Activated T-cell treated with anti-CD3 and anti-CD28 coated beads, Interleukin-2, amount 50 U/mL, for 24 hours (primary cell): ENCODE measurements around the gene ATP1A1.

Source experiments
- DNase-seq: peaks from one replicate; pipeline ENCODE4 v3.0.0-alpha.2; 2020
- H3K27ac Mint-ChIP-seq: 2 replicates; pipeline ENCODE4 v1.8.0; 2020; ENCODE audit warnings: mild to moderate bottlenecking, mixed read lengths
- H3K27me3 Mint-ChIP-seq: 2 replicates; pipeline ENCODE4 v1.8.0; 2020; ENCODE audit warnings: mixed read lengths
- H3K36me3 Mint-ChIP-seq: 2 replicates; pipeline ENCODE4 v1.8.0; 2020; ENCODE audit warnings: low read depth, mixed read lengths
- H3K4me1 Mint-ChIP-seq: 2 replicates; pipeline ENCODE4 v1.8.0; 2020; ENCODE audit warnings: low read depth, mixed read lengths
- H3K4me3 Mint-ChIP-seq: 2 replicates; pipeline ENCODE4 v1.8.0; 2020; ENCODE audit warnings: mild to moderate bottlenecking, moderate library complexity, mixed read lengths
- H3K9me3 Mint-ChIP-seq: 2 replicates; pipeline ENCODE4 v1.8.0; 2020; ENCODE audit warnings: mixed read lengths

ATP1A1 gene

GRCh38 chr1:116334868-116335635, 38.0 kb upstream of the ATP1A1 start:
- Mint-ChIP-seq H3K9me3 (no peaks in the 10 kb centered on the region), H3K4me1 (peaks cover 24% of the 10 kb centered on the region), H3K36me3 (no peaks in the 10 kb centered on the region), H3K27me3 (no peaks in the 10 kb centered on the region), H3K27ac (no peak overlapping the region), H3K4me3 (no peak overlapping the region)
- no peak for DNase-seq

GRCh38 chr1:116335850-116336624, 37.0 kb upstream of the ATP1A1 start:
- no peak for DNase-seq
- H3K27ac Mint-ChIP-seq = no peak overlapping the region
- H3K36me3 Mint-ChIP-seq = no peaks in the 10 kb centered on the region
- no peak overlapping the region for H3K4me3 Mint-ChIP-seq
- peaks cover 20% of the 10 kb centered on the region for H3K4me1 Mint-ChIP-seq
- H3K27me3 Mint-ChIP-seq = no peaks in the 10 kb centered on the region
- no peaks in the 10 kb centered on the region for H3K9me3 Mint-ChIP-seq

- no peaks in the 10 kb centered on the region for H3K27me3 Mint-ChIP-seq
- no peak overlapping the region for H3K27ac Mint-ChIP-seq
- no peaks in the 10 kb centered on the region for H3K36me3 Mint-ChIP-seq
- H3K9me3 Mint-ChIP-seq = no peaks in the 10 kb centered on the region
- H3K4me1 Mint-ChIP-seq = peaks cover 23% of the 10 kb centered on the region
- H3K4me3 Mint-ChIP-seq = no peak overlapping the region
- DNase-seq = no peak
These were observed 35.6 kb upstream of the ATP1A1 start for GRCh38 chr1:116337398-116337797.

- Mint-ChIP-seq H3K27me3 (no peaks in the 10 kb centered on the region), H3K4me3 (no peak overlapping the region), H3K36me3 (no peaks in the 10 kb centered on the region), H3K27ac (no peak overlapping the region), H3K9me3 (no peaks in the 10 kb centered on the region), H3K4me1 (peaks cover 22% of the 10 kb centered on the region)
- no peak for DNase-seq
These were observed 34.6 kb upstream of the ATP1A1 start for GRCh38 chr1:116338400-116338799.

GRCh38 chr1:116340506-116341231, 32.4 kb upstream of the ATP1A1 start:
- H3K4me3 Mint-ChIP-seq = no peak overlapping the region
- no peak for DNase-seq
- no peak overlapping the region for H3K27ac Mint-ChIP-seq
- no peaks in the 10 kb centered on the region for H3K27me3 Mint-ChIP-seq
- no peaks in the 10 kb centered on the region for H3K9me3 Mint-ChIP-seq
- no peaks in the 10 kb centered on the region for H3K36me3 Mint-ChIP-seq
- peaks cover 28% of the 10 kb centered on the region for H3K4me1 Mint-ChIP-seq

GRCh38 chr1:116343019-116343418, 30.0 kb upstream of the ATP1A1 start:
- Mint-ChIP-seq H3K27ac (no peak overlapping the region), H3K4me1 (peaks cover 49% of the 10 kb centered on the region), H3K9me3 (no peaks in the 10 kb centered on the region), H3K36me3 (no peaks in the 10 kb centered on the region), H3K27me3 (no peaks in the 10 kb centered on the region), H3K4me3 (no peak overlapping the region)
- no peak for DNase-seq

GRCh38 chr1:116345011-116345410, 28.0 kb upstream of the ATP1A1 start:
- H3K4me3 Mint-ChIP-seq = no peak overlapping the region
- H3K4me1 Mint-ChIP-seq = peaks cover 62% of the 10 kb centered on the region
- H3K27me3 Mint-ChIP-seq = no peaks in the 10 kb centered on the region
- DNase-seq = no peak
- no peaks in the 10 kb centered on the region for H3K36me3 Mint-ChIP-seq
- H3K9me3 Mint-ChIP-seq = no peaks in the 10 kb centered on the region
- H3K27ac Mint-ChIP-seq = no peak overlapping the region

- Mint-ChIP-seq H3K4me3 (no peak overlapping the region), H3K36me3 (no peaks in the 10 kb centered on the region), H3K9me3 (no peaks in the 10 kb centered on the region), H3K27ac (peak overlapping the region; percentile 6), H3K27me3 (no peaks in the 10 kb centered on the region), H3K4me1 (peaks cover 66% of the 10 kb centered on the region)
- DNase-seq = no peak
These were observed 27.2 kb upstream of the ATP1A1 start for GRCh38 chr1:116345843-116346242.

GRCh38 chr1:116346943-116347673, 25.9 kb upstream of the ATP1A1 start:
- no peaks in the 10 kb centered on the region for H3K36me3 Mint-ChIP-seq
- peaks cover 73% of the 10 kb centered on the region for H3K4me1 Mint-ChIP-seq
- H3K27ac Mint-ChIP-seq = peak overlapping the region; percentile 26
- no peak overlapping the region for H3K4me3 Mint-ChIP-seq
- no peak for DNase-seq
- H3K27me3 Mint-ChIP-seq = no peaks in the 10 kb centered on the region
- no peaks in the 10 kb centered on the region for H3K9me3 Mint-ChIP-seq

GRCh38 chr1:116347696-116348095, 25.3 kb upstream of the ATP1A1 start:
- no peak overlapping the region for H3K27ac Mint-ChIP-seq
- no peak overlapping the region for H3K4me3 Mint-ChIP-seq
- H3K36me3 Mint-ChIP-seq = no peaks in the 10 kb centered on the region
- no peaks in the 10 kb centered on the region for H3K27me3 Mint-ChIP-seq
- peaks cover 76% of the 10 kb centered on the region for H3K4me1 Mint-ChIP-seq
- no peak for DNase-seq
- H3K9me3 Mint-ChIP-seq = no peaks in the 10 kb centered on the region

- no peak for DNase-seq
- H3K27ac Mint-ChIP-seq = no peak overlapping the region
- H3K9me3 Mint-ChIP-seq = no peaks in the 10 kb centered on the region
- H3K27me3 Mint-ChIP-seq = no peaks in the 10 kb centered on the region
- H3K36me3 Mint-ChIP-seq = no peaks in the 10 kb centered on the region
- H3K4me1 Mint-ChIP-seq = peaks cover 61% of the 10 kb centered on the region
- no peak overlapping the region for H3K4me3 Mint-ChIP-seq
These were observed 22.9 kb upstream of the ATP1A1 start for GRCh38 chr1:116350097-116350645.

GRCh38 chr1:116351914-116352313, 21.1 kb upstream of the ATP1A1 start:
- Mint-ChIP-seq H3K4me3 (no peak overlapping the region), H3K36me3 (no peaks in the 10 kb centered on the region), H3K27ac (peak overlapping the region; percentile 66), H3K9me3 (no peaks in the 10 kb centered on the region), H3K4me1 (peaks cover 52% of the 10 kb centered on the region), H3K27me3 (no peaks in the 10 kb centered on the region)
- DNase-seq = no peak

GRCh38 chr1:116352349-116352813, 20.7 kb upstream of the ATP1A1 start:
- Mint-ChIP-seq H3K4me3 (peak overlapping the region; percentile 2), H3K4me1 (peaks cover 50% of the 10 kb centered on the region), H3K27ac (peak overlapping the region; percentile 66), H3K9me3 (no peaks in the 10 kb centered on the region), H3K27me3 (no peaks in the 10 kb centered on the region), H3K36me3 (no peaks in the 10 kb centered on the region)
- DNase-seq = no peak

GRCh38 chr1:116353155-116353554, 19.9 kb upstream of the ATP1A1 start:
- H3K4me1 Mint-ChIP-seq = peaks cover 42% of the 10 kb centered on the region
- no peak overlapping the region for H3K27ac Mint-ChIP-seq
- no peaks in the 10 kb centered on the region for H3K27me3 Mint-ChIP-seq
- no peaks in the 10 kb centered on the region for H3K36me3 Mint-ChIP-seq
- no peak overlapping the region for H3K4me3 Mint-ChIP-seq
- no peak for DNase-seq
- no peaks in the 10 kb centered on the region for H3K9me3 Mint-ChIP-seq
